SU-DHL-6 (cell line): ENCODE data around the gene SSTR5.

Experiments
- H2AFZ ChIP-seq: fragments of 200-600 bp; sonication (generic); 2 replicates; pipeline ENCODE4 v1.6.1; 2014; ENCODE audit warnings: low read depth, mild to moderate bottlenecking, moderate library complexity, mixed read lengths, antibody characterized with exemption, low read length; ENCODE audit not compliant: severe bottlenecking
- H3F3A ChIP-seq: fragments of 200-600 bp; shearing (Covaris generic); 2 replicates; pipeline ENCODE4 v1.6.0; 2016; ENCODE audit warnings: antibody characterized with exemption, mild to moderate bottlenecking; ENCODE audit not compliant: insufficient read depth
- H3K27ac ChIP-seq: fragments of 200-600 bp; sonication (generic); 2 replicates; pipeline ENCODE4 v1.5.1; 2016; ENCODE audit warnings: low read depth, mild to moderate bottlenecking, low read length, moderate library complexity, mixed read lengths
- H3K27me3 ChIP-seq: fragments of 200-600 bp; sonication (generic), shearing (Covaris generic); 2 replicates; pipeline ENCODE4 v1.6.0; 2014; ENCODE audit warnings: mild to moderate bottlenecking, low read length
- H3K36me3 ChIP-seq: fragments of 200-600 bp; sonication (generic); 2 replicates; pipeline ENCODE4 v1.6.1; 2014; ENCODE audit warnings: mild to moderate bottlenecking, low read length, mixed read lengths
- H3K4me2 ChIP-seq: fragments of 300-600, 200-600 bp; shearing (Covaris generic), sonication (generic); 2 replicates; pipeline ENCODE4 v1.6.0; 2014; ENCODE audit warnings: low read length, low read depth, mild to moderate bottlenecking; ENCODE audit not compliant: poor library complexity, severe bottlenecking
- H3K4me3 ChIP-seq: fragments of 200-600 bp; sonication (generic); 2 replicates; pipeline ENCODE4 v1.5.1; 2014; ENCODE audit warnings: antibody characterized with exemption, low read length, mild to moderate bottlenecking, mixed read lengths; ENCODE audit not compliant: insufficient read depth, poor library complexity, severe bottlenecking
- H3K79me2 ChIP-seq: fragments of 200-600 bp; sonication (generic); 2 replicates; pipeline ENCODE4 v1.6.1; 2014; ENCODE audit warnings: mild to moderate bottlenecking, low read length, moderate library complexity; ENCODE audit not compliant: insufficient read depth
- H3K9ac ChIP-seq: fragments of 200-600 bp; sonication (generic); 2 replicates; pipeline ENCODE4 v1.7.0; 2014; ENCODE audit warnings: mild to moderate bottlenecking, low read length
- H3K9me2 ChIP-seq: fragments of 200-600 bp; sonication (generic); replicated peaks from 2 replicates; pipeline ENCODE4 v1.6.1; 2014; ENCODE audit warnings: low read length; ENCODE audit not compliant: insufficient read depth
- H3K9me3 ChIP-seq: fragments of 200-600 bp; sonication (generic); 2 replicates; pipeline ENCODE4 v1.6.1; 2014; ENCODE audit warnings: low read length, mixed read lengths; ENCODE audit not compliant: insufficient read depth
- H4K20me1 ChIP-seq: fragments of 200-600 bp; sonication (generic); 2 replicates; pipeline ENCODE4 v1.6.1; 2014; ENCODE audit warnings: low read depth, mild to moderate bottlenecking, antibody characterized with exemption, low read length, moderate library complexity, mixed read lengths
- EZH2phosphoT487 ChIP-seq: fragments of 200-600 bp; sonication (generic), shearing (Covaris generic); conservative IDR thresholded peaks from 2 replicates; pipeline ENCODE4 v1.6.1; 2018; ENCODE audit warnings: mild to moderate bottlenecking, antibody characterized with exemption, low read length, moderate library complexity, mixed read lengths
- TF ChIP-seq, protein P1 (sequence below): fragments of 200-600 bp; sonication (generic); IDR thresholded peaks from one replicate; pipeline ENCODE4 v1.5.1; 2017; ENCODE audit warnings: antibody characterized with exemption, mild to moderate bottlenecking, low read length, moderate library complexity; ENCODE audit not compliant: insufficient read depth, poor library complexity, severe bottlenecking

The SSTR5 gene

GRCh38 chr16:1116693-1117077, 44.1 kb downstream of the SSTR5 start:
- TF ChIP-seq, protein P1, sequence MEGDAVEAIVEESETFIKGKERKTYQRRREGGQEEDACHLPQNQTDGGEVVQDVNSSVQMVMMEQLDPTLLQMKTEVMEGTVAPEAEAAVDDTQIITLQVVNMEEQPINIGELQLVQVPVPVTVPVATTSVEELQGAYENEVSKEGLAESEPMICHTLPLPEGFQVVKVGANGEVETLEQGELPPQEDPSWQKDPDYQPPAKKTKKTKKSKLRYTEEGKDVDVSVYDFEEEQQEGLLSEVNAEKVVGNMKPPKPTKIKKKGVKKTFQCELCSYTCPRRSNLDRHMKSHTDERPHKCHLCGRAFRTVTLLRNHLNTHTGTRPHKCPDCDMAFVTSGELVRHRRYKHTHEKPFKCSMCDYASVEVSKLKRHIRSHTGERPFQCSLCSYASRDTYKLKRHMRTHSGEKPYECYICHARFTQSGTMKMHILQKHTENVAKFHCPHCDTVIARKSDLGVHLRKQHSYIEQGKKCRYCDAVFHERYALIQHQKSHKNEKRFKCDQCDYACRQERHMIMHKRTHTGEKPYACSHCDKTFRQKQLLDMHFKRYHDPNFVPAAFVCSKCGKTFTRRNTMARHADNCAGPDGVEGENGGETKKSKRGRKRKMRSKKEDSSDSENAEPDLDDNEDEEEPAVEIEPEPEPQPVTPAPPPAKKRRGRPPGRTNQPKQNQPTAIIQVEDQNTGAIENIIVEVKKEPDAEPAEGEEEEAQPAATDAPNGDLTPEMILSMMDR, result no peak
- no peak for TF ChIP-seq EZH2phosphoT487
- no peaks in the 10 kb centered on the region for H3K9me3 ChIP-seq
- H4K20me1 ChIP-seq, result no peaks in the 10 kb centered on the region
- H3F3A ChIP-seq, result no peaks in the 10 kb centered on the region
- H3K27me3 ChIP-seq, result no peaks in the 10 kb centered on the region
- no peak overlapping the region for H3K27ac ChIP-seq
- no peaks in the 10 kb centered on the region for H3K36me3 ChIP-seq
- no peak overlapping the region for H2AFZ ChIP-seq
- H3K9me2 ChIP-seq, result no peaks in the 10 kb centered on the region
- no peaks in the 10 kb centered on the region for H3K79me2 ChIP-seq
- no peak overlapping the region for H3K4me2 ChIP-seq
- H3K4me3 ChIP-seq, result no peak overlapping the region
- no peak overlapping the region for H3K9ac ChIP-seq

GRCh38 chr16:1117176-1117900, 44.8 kb downstream of the SSTR5 start:
- H4K20me1 ChIP-seq, result no peaks in the 10 kb centered on the region
- no peak overlapping the region for H2AFZ ChIP-seq
- H3K9ac ChIP-seq, result no peak overlapping the region
- H3K79me2 ChIP-seq, result no peaks in the 10 kb centered on the region
- no peak overlapping the region for H3K27ac ChIP-seq
- H3F3A ChIP-seq, result no peaks in the 10 kb centered on the region
- H3K4me2 ChIP-seq, result no peak overlapping the region
- H3K9me2 ChIP-seq, result no peaks in the 10 kb centered on the region
- H3K36me3 ChIP-seq, result no peaks in the 10 kb centered on the region
- TF ChIP-seq, protein P1, result no peak
- no peak for TF ChIP-seq EZH2phosphoT487
- no peak overlapping the region for H3K4me3 ChIP-seq
- H3K9me3 ChIP-seq, result no peaks in the 10 kb centered on the region
- H3K27me3 ChIP-seq, result no peaks in the 10 kb centered on the region

DNA sequence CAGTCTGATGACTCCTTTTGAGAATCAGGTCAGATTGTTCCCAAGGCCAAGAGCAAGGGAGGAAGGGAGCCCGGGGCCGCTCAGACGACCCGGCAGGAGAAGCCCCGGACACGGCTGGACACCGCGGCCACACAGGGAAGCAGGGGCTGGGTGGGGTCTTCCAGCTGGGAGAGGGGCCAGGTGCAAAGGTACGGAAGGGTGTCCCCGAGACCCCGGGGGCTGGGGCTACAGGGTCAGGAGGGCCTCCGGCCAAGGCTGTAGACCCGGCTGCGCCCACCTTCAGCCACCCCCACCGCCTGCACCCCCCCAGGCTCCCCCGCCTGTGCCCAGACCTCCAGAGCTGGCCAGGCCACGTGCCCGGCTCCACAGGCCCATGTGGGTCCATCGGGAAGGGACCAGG, 45.4 kb downstream of the SSTR5 start:
- no peak overlapping the region for H3K27ac ChIP-seq
- H3K4me2 ChIP-seq, result no peak overlapping the region
- no peaks in the 10 kb centered on the region for H3K9me3 ChIP-seq
- H4K20me1 ChIP-seq, result no peaks in the 10 kb centered on the region
- no peaks in the 10 kb centered on the region for H3K9me2 ChIP-seq
- H3K4me3 ChIP-seq, result no peak overlapping the region
- H3K79me2 ChIP-seq, result no peaks in the 10 kb centered on the region
- no peak overlapping the region for H2AFZ ChIP-seq
- H3K9ac ChIP-seq, result no peak overlapping the region
- H3F3A ChIP-seq, result no peaks in the 10 kb centered on the region
- no peaks in the 10 kb centered on the region for H3K36me3 ChIP-seq
- H3K27me3 ChIP-seq, result no peaks in the 10 kb centered on the region
- TF ChIP-seq, protein P1, result no peak
- TF ChIP-seq EZH2phosphoT487, result no peak
